Measurements from ENCODE around the gene GALR2. TPM values are rescaled to one million over a fixed set of nuclear protein-coding genes. Genes with fewer than 3 reads are reported as not detected.

The GALR2 gene
- polyA plus RNA-seq, 1 donor (not counting 4 experiments of a cell fraction or from before 2014, with no cell fraction given): not detected

GRCh38 chr17:76125922-76126321 lies 51.3 kb downstream of the GALR2 start:
- Histone ChIP-seq H3K79me2 (ENCODE audit: control insufficient read depth, insufficient read depth, low read length) (no peaks in the 10 kb centered on the region), H3K27me3 (ENCODE audit: control insufficient read depth, extremely low read depth, insufficient read depth, low read length) (peaks cover 5% of the 10 kb centered on the region), H2AFZ (ENCODE audit: control insufficient read depth, low read length) (no peak overlapping the region), H3K9ac (ENCODE audit: control insufficient read depth, extremely low read depth, insufficient read depth, low read length) (no peak overlapping the region), H3K27ac (ENCODE audit: control insufficient read depth, insufficient read depth, low read length) (no peak overlapping the region), H3K4me2 (ENCODE audit: control insufficient read depth, extremely low read depth, insufficient read depth, low read depth, low read length) (no peak overlapping the region), H3K36me3 (ENCODE audit: control insufficient read depth in 2 of 2, extremely low read depth in 1 of 2, insufficient read depth in 2 of 2, low read length in 2 of 2) (no peaks in the 10 kb centered on the region), H3K9me1 (ENCODE audit: control insufficient read depth, extremely low read depth, insufficient read depth, low read length) (no peaks in the 10 kb centered on the region), H3K9me3 (ENCODE audit: control insufficient read depth, low read depth, low read length) (no peaks in the 10 kb centered on the region), H4K20me1 (ENCODE audit: control insufficient read depth, extremely low read depth, insufficient read depth, low read length) (no peaks in the 10 kb centered on the region), H3K4me1 (ENCODE audit: control insufficient read depth, extremely low read depth, insufficient read depth, low read length) (peaks cover 3% of the 10 kb centered on the region), H3K4me3 (ENCODE audit: control insufficient read depth in 2 of 3, extremely low read depth in 1 of 3, insufficient read depth in 2 of 3, low read depth in 1 of 3, low read length in 3 of 3) (no peak overlapping the region)
- no peak for FAIRE-seq
- dilution Hi-C loops (cut with MboI; ENCODE audit: extremely low pct_ligation_motif_present, low sequenced_read_pairs): no loop called here
- TF ChIP-seq EZH2 (IDR thresholded peaks at IDR 0.05; ENCODE audit: low read length) (no peak), CTCF (optimal IDR thresholded peaks at IDR 0.05 in 1 of 3, IDR thresholded peaks at IDR 0.05 in 1 of 3, conservative IDR thresholded peaks at IDR 0.05 in 1 of 3; ENCODE audit: extremely low read depth in 1 of 3, insufficient read depth in 2 of 3, low read length in 3 of 3) (no peak)
- no peak for DNase-seq (ENCODE audit: low read depth, low spot score)

Small RNA genes within 50 kb of the gene (small RNA-seq; reads per million reads assigned to genes)
- gene MIR6868 (ENCODE audit: insufficient read length in 3 of 3, low read depth in 3 of 3, low replicate concordance in 1 of 3): 0 to 0.33 (median 0.25) reads per million in 3 experiments

Other genes with a start within 250 kb of the GALR2 start
- 0.25 to 0.79 TPM (median 0.36 TPM) in 3 replicates for gene UNC13D, start 230.4 kb upstream of the GALR2 start, polyA plus RNA-seq
- gene WBP2, start 219.4 kb upstream of the GALR2 start, polyA plus RNA-seq: 17.0 to 41.4 TPM (median 23.3 TPM) in 3 replicates
- 9.4 to 20.7 TPM (median 10.9 TPM) in 3 replicates for gene TRIM47, start 196.2 kb upstream of the GALR2 start, polyA plus RNA-seq
- 7.4 to 10.6 TPM (median 7.8 TPM) in 3 replicates for gene TRIM65, start 177.8 kb upstream of the GALR2 start, polyA plus RNA-seq
- 25.2 to 33.8 TPM (median 30.0 TPM) in 3 replicates for gene MRPL38, start 169.9 kb upstream of the GALR2 start, polyA plus RNA-seq
- gene FBF1, start 133.7 kb upstream of the GALR2 start, polyA plus RNA-seq: 3.0 to 6.2 TPM (median 4.3 TPM) in 3 replicates
- 29.7 to 42.8 TPM (median 31.8 TPM) in 3 replicates for gene ACOX1, start 95.6 kb upstream of the GALR2 start, polyA plus RNA-seq
- gene TEN1, start 95.5 kb upstream of the GALR2 start, polyA plus RNA-seq: 11.7 to 22.3 TPM (median 15.6 TPM) in 3 replicates
- 1.8 to 3.6 TPM (median 2.0 TPM) in 3 replicates for gene CDK3, start 73.9 kb upstream of the GALR2 start, polyA plus RNA-seq
- gene EVPL, start 47.5 kb upstream of the GALR2 start, polyA plus RNA-seq: 6.4 to 11.9 TPM (median 7.6 TPM) in 3 replicates
- 59.0 to 87.1 TPM (median 81.3 TPM) in 3 replicates for gene SRP68, start 2.3 kb upstream of the GALR2 start, polyA plus RNA-seq
- gene ZACN, start 4.4 kb downstream of the GALR2 start, polyA plus RNA-seq: not detected in 3 replicates
- 60.6 to 90.9 TPM (median 61.0 TPM) in 3 replicates for gene EXOC7, start 29.0 kb downstream of the GALR2 start, polyA plus RNA-seq
- 0.01 to 0.03 TPM (median 0.02 TPM) in 3 replicates for gene FOXJ1, start 66.5 kb downstream of the GALR2 start, polyA plus RNA-seq
- not detected in 3 replicates for gene RNF157, start 165.7 kb downstream of the GALR2 start, polyA plus RNA-seq
- 9.4 to 33.9 TPM (median 28.7 TPM) in 3 replicates for gene UBALD2, start 190.6 kb downstream of the GALR2 start, polyA plus RNA-seq
- gene QRICH2, start 233.5 kb downstream of the GALR2 start, polyA plus RNA-seq: 1.1 to 4.8 TPM (median 1.6 TPM) in 3 replicates